Peyer's patch (tissue), 4 donors: ENCODE measurements around the gene STXBP3.

Source experiments
- POLR2A ChIP-seq, 2 donors: fragments of 450-650 bp; IDR thresholded peaks; one replicate each; pipeline ENCODE4 v1.5.1; 2017; ENCODE audit warnings: antibody characterized with exemption in 2 of 2, mild to moderate bottlenecking in 2 of 2, moderate library complexity in 2 of 2
- TF ChIP-seq, protein P1 (sequence below), 6 experiments: fragments of 450-650 bp in 4 of 6; fragments of 200-600 bp in 2 of 6; sonication (generic) in 1 of 6; IDR thresholded peaks; one replicate each; pipeline ENCODE4 v1.5.1; 2017 to 2019; ENCODE audit warnings: antibody characterized with exemption in 6 of 6, mild to moderate bottlenecking in 3 of 6, moderate library complexity in 1 of 6

GRCh38 chr1:108785264-108785663 is 38.8 kb downstream of the STXBP3 start:
- TF ChIP-seq, protein P1, sequence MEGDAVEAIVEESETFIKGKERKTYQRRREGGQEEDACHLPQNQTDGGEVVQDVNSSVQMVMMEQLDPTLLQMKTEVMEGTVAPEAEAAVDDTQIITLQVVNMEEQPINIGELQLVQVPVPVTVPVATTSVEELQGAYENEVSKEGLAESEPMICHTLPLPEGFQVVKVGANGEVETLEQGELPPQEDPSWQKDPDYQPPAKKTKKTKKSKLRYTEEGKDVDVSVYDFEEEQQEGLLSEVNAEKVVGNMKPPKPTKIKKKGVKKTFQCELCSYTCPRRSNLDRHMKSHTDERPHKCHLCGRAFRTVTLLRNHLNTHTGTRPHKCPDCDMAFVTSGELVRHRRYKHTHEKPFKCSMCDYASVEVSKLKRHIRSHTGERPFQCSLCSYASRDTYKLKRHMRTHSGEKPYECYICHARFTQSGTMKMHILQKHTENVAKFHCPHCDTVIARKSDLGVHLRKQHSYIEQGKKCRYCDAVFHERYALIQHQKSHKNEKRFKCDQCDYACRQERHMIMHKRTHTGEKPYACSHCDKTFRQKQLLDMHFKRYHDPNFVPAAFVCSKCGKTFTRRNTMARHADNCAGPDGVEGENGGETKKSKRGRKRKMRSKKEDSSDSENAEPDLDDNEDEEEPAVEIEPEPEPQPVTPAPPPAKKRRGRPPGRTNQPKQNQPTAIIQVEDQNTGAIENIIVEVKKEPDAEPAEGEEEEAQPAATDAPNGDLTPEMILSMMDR (IDR thresholded peaks at IDR 0.05): no peak
- TF ChIP-seq POLR2A (IDR thresholded peaks at IDR 0.05): no peak
